ENCODE measurements around the gene GLYATL3.

GLYATL3 gene

DNA sequence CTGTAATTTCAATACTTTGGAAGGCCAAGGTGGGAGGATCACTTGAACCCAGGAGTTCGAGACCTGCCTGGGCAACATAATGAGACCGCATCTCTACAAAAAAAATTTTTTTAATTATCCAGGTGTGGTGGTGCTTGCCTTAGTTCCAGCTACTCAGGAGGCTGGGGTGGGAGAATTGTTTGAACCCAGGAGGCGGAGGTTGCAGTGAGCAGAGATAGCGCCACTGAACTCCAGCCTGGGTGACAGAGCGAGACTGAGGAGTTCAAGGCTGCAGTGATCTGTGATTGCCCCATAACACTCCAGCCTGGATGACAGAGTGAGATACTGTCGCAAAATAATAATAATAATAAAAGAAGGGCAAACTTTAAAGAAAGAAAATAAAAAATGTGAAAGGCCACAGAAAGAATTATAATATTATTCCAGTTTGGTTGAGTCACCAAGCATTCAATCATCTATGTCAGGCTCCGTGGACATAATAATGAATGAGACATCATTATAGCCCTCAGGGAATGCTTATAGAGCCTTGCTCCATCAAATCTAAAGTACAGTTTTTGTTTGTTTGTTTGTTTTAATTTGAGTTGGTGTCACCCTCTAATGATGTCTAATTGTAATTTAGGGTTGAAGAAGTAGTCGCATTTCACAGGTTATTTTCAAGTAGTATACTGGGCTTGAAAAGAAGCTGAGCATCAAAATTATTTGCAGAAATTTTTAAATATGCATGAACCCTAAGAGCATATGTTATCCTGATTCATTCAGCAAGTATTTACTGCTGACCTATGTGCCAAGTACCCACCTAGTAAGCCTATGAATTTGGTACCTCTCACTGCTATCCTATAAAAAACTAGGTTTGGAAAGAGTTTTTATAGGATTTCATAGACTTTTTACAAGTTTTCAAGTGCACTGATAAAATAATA is 15.1 kb downstream of the GLYATL3 start:
- DNase-seq (ENCODE audit: low read depth, low spot score) = no peak

DNA sequence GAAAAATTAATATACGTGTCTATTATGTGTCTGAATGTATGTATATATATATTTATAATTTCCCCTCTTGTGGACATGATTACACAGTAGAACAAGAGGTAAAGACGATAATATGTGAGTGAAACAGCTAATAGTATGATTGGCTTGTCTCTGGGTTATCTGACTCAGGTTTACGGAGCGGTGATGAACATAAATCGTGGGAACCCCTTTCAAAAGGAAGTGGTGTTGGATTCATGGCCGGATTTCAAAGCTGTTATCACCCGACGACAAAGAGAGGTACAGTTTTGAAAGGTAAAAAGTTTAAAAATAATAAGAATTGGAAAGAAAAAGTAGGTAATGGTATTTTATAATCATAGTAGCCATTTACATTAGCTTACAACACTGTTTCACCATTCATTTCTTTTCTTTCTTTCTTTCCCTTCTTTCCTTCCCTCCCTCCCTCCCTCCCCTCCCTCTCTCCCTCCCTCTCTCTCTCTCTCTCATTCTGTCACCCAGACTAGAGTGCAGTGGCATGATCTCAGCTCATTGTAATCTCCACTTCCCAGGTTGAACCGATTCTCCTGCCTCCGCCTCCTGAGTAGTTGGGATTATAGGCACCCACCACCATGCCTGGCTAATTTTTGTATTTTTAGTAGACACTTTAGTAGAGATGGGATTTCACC is 15.9 kb downstream of the GLYATL3 start:
- DNase-seq (ENCODE audit: low read depth, low spot score) = no peak

DNA sequence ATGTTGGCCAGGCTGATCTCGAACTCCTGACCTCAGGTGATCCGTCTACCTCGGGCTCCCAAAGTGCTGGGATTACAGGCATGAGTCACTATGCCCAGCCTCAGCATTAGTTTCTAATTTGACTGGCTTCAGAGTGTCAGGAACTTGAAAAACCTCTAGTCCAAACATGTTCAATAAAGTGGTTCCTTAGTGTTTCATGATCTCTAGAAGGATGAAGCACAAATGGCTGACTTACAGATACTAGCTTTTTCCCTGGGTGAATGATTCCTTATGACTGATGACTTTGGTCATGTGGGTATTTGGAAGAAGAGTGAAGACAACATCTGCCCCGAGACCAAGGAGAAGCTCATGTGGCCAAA is 16.4 kb downstream of the GLYATL3 start:
- no peak for DNase-seq (ENCODE audit: low read depth, low spot score)

DNA sequence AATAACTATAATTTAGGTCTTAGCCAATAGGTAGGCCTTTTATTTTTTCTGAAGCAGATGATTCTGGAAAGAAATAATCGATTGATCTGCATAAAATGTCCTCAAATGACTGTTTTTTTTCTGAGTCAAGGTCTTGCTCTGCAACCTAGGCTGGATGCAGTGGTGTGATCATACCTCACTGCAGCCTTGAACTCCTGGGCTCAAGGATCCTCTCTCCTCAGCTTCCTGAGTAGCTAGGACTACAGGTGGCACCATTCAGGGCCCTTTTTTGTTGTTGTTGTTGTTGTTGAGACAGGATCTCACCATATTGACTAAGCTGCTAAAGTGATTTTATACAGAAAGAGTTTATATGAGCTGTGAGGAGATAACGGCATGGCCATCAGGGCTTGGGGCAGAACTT is 18.2 kb downstream of the GLYATL3 start:
- no peak for DNase-seq (ENCODE audit: low read depth, low spot score)

DNA sequence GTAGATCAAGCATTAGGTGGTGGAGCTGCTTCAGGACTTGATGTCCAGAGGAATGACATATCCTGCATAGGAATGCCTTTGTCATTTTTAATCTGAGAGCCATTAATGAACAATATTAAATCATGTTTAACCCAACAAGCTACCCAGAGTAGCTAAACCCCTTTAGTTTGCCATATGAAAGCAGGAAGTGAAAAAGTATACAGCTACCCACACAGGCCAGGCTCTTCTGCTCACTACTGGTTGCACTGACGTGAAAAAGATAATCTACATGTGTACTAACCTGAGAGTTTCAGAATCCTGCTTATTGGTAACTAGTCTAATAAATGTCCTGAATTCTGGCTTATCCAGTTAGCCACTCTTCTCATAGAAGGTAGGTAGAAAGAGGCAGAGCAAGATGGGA is 19.9 kb downstream of the GLYATL3 start:
- no peak for DNase-seq (ENCODE audit: low read depth, low spot score)

DNA sequence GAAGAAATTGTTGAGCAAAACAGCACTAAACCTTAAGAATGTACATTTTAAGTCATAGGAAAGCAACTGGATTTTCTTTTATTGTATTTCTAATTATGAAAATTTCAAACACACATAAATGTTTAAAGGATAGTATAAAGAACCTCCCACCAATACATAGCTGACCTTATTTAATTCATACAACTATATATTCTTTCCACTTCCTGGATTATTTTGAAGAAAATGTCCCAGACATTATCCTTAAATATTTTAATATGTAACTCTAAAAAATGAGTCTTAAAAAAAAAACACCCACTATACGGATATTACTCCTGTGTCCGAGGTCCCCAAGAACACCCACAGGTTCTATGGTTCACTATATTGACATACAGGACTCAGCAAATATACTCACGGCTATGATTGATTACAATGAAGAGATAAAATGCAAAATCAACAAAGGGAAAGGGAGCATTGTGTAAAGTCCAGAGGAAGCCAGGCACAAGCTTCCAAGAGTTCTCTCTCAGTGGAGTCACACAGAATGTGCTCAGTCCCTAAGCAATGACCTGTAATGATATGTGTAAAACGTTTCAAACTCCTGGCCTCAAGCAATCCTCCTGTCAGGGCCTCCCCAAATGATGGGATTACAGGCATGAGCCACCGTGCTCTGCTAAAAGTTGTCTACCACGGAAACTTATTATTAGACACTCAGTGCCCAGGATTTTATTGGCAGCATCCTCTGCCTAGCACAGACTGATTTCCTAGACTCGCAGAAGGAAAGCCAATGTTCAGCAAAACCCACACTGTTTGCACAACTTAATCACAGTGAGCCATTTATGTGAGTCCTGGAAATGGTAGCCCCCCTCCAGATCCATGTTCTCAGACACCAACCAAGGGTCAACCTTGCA is 23.2 kb downstream of the GLYATL3 start:
- no peak for DNase-seq (ENCODE audit: low read depth, low spot score)

DNA sequence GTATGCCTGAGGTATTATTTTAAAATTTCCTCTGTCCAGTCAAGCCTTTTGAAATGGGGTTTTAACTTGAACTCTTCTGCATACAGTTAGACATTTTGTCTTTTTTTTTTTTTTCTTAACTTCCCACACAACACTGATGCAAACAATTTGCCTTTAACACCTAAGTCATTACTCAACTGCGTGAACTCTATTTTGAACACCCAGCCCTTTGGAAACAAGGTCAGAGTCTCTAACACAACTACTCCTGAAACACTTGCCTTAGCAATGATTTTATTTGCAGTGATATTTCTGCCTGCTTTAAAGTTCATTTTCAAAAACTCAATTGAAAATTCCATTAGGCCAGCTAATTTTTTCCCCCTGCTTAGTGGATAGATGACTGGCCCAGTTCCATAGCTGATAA is 24.2 kb downstream of the GLYATL3 start:
- no peak for DNase-seq (ENCODE audit: low read depth, low spot score)

DNA sequence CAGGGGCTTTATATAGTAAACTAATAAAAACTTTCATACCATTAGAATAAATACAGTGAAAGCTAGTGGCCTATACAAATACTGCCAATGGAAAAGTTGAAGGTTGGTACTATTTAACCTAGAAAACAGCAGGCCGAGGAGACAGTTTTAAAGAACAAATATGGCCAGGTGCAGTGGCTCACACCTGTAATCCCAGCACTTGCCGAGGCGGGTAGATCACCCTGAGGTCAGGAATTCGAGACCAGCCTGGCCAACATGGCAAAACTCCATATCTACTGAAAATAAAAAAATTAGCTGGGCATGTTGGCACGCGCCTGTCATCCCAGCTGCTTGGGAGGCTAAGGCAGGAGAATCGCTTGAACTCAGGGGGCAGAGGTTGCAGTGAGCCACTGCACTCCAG is 24.8 kb downstream of the GLYATL3 start:
- no peak for DNase-seq (ENCODE audit: low read depth, low spot score)

DNA sequence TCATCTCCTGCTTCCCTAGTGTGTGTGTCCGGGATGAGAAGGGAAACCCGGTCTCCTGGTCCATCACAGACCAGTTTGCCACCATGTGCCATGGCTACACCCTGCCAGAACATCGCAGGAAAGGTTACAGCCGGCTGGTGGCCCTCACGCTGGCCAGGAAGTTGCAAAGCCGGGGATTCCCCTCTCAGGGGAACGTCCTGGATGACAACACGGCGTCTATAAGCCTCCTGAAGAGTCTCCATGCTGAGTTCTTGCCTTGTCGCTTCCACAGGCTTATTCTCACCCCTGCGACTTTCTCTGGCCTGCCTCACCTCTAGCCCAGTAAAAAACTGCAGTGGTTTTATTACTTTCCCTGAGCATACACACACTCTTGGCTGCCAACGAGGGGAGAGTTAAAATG is 26.9 kb downstream of the GLYATL3 start:
- no peak for DNase-seq (ENCODE audit: low read depth, low spot score)

DNA sequence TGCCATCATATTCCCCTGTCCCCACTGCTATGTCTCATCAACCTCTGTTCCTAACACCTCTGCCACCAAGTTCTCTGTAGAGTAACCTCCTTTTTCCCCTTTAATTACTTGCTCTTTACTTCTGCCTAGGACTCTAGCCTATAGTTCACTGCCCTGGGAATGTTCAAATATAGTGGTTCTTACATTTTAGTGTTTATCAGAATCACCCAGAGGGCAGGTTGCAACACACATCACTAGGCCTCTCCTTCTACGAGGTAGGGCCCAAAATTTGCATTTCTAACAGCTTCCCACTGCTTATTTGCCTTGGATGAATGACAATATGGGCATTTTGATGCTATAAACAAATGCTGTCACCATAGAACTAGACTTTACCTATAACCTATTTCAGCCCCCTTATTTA is 27.6 kb downstream of the GLYATL3 start:
- no peak for DNase-seq (ENCODE audit: low read depth, low spot score)

DNA sequence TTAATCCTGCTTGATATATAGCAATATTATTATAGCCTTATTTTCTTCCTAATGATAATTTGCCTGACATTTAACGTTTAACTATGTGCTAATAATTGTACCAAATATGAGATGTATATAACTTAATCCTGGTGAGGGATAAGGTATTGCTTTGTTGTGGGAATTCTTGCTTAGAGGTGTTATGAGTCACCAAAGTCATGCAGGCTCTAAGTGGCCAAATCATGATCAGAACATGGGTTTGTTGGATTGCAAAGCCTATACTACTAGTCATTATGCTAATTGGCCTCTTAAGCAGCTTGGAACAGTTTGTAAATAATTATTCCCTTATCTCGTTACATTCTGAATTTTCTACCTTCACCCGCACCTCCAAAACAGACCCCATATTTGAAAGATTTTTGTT is 28.8 kb downstream of the GLYATL3 start:
- no peak for DNase-seq (ENCODE audit: low read depth, low spot score)

DNA sequence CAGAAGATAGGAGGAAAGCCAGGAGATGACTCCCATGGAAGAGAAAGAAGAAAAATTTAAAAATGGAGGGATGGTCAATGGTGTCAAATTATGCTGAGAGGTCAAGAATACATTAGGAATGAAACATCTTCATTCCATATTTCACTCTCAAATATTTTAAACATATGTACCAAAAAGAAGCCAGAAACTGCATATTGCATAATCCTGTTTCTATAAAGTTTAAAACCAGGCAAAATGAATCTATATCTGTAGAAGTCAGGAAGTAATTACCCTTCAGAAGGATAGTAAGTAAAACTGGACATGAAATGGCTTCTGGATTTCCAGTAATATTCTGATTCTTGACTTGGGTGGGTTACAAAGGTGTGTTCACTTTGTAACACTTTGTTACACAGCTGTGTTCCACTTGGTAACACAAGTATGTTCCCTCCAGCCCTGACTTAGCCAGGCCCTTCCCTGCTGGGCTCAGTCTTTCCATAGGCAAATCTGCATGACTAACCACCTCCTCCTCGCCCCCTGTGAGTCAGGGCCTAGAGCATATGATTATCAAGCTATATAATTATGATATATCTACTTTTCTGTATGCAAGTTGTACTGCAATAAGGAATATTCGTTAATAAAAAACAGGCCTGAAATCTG is 30.5 kb downstream of the GLYATL3 start:
- no peak for DNase-seq (ENCODE audit: low read depth, low spot score)

DNA sequence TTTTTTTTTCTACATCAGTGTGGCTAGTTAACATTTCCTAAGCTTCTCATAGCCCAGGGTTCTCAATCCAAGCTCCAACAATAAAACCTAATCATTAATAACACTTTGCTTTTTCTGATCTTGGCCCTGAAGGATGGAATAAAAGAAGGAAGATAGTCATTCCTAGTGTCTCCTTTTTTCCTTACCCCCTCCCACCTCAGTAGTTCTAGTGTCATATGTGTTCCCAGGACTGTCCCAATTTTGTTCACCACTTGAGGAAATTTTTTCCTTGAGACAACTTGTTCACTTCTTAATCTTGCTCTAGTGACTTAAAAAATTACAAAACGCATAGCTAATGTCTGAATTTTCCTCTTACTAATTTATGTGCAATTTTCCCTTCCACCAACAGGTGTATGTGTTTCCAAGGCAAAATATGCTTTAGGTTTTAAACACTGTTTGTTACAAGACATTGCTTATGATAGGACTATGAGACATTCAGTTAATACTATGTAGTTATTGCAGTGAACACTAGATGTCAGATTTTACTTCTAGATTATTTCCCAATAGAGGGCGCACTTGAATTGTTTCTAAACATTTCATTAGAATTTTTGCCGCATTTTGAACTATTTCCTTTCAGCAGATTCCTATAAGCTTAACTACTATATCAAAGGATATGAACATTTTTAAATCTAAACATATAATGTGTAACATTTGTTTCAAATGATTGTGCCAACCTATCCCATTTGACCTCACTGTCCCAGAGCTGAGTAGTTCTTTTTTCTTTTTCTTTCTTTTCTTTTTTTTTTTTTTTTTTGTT is 32.2 kb downstream of the GLYATL3 start:
- no peak for DNase-seq (ENCODE audit: low read depth, low spot score)

DNA sequence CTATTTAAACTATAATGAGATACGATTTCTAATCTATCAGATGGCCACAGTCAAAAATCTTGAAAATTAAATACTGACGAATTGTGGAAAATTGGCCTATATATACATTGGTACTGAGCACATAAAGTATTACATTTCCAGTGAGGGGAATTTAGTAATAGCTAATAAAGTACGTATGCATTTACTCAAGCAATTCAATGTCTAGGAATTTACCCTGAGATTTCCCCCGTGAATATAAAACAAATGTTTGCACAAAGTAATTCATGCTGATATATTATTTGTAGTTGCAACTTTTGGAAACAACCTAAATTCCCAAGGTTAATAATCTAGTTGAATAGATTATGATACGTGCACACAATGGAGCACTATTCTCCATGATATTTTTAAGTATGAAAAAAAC is 36.1 kb downstream of the GLYATL3 start:
- DNase-seq (ENCODE audit: low read depth, low spot score) = no peak

DNA sequence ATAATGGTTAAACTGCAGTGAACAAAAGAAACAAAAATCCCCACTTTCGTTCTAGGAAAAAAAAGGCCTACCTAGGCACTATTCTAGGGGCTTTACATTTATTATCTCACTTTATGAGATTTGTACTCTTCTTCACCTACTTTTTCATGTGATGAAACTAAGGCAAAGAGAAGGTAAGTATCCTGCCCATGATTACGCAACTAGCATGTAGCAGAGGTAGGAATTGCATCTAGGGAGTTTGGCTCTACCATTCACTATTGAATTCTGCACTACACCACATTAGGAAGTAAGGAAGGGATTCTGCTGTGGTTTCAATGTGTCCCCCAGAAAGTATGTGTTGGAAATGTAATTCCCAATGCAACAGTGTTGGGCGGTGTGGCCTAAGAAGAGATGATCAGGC is 39.4 kb downstream of the GLYATL3 start:
- DNase-seq (ENCODE audit: low read depth, low spot score) = no peak

DNA sequence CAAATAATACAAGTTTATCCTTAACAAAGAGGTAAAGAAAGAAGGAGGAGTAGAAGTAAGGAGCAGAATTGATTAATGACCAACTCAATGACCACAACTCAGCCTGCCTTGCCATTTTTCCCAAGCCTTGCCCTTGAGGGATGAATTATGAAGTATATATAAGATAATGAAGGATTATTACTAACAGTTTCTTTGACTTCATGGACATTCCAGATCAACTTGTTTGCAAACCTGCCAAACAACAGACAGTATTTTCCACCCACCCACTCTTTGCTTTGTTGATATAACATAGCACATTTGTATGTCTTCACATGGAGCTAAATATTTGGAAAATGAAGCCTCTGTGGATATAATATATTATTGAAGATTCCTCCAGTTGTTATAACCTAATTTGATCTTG is 40.9 kb downstream of the GLYATL3 start:
- no peak for DNase-seq (ENCODE audit: low read depth, low spot score)

DNA sequence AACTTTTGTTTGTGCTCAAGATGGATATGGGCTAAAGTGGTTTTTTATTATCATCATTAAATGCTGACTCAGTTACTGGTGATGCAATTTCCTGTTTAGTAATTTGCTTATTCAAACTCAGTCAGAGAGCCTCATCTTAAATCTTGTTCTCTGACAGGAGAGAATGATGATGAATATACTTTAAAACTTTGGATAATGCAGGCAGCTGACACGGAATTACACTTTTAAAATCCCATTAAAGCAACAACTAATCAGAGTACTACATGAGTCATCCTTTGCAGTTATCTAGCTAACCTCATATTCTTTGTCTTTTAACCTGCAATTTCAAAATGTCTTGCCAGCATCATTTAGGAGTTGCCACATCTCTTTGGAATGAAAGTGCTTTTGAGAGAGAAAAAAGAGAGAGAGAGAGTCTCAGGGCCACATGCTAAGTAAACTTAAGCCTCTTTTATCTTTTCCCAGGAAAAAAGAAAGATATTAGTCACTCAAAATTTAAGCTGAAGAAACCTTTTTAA is 41.5 kb downstream of the GLYATL3 start:
- DNase-seq (ENCODE audit: low read depth, low spot score) = no peak

DNA sequence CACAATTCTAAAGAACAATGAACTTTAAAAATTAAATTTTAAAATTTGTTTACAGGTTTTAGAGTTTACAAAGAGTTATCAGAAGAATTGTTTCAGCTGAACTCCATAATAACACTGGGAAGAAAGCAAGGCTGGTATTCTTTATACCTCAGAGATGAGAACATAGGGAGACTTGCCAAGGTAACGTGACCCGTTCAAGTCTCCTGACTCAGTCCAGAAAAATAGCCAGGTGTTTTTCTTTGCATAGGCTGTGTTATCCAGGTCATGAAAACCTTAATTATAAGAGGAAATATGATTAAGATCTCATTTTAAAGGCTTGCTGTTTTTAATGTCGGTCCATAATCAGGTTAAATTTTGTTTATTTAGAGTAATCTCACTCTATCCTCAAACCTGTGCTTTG is 42.2 kb downstream of the GLYATL3 start:
- DNase-seq (ENCODE audit: low read depth, low spot score) = no peak

DNA sequence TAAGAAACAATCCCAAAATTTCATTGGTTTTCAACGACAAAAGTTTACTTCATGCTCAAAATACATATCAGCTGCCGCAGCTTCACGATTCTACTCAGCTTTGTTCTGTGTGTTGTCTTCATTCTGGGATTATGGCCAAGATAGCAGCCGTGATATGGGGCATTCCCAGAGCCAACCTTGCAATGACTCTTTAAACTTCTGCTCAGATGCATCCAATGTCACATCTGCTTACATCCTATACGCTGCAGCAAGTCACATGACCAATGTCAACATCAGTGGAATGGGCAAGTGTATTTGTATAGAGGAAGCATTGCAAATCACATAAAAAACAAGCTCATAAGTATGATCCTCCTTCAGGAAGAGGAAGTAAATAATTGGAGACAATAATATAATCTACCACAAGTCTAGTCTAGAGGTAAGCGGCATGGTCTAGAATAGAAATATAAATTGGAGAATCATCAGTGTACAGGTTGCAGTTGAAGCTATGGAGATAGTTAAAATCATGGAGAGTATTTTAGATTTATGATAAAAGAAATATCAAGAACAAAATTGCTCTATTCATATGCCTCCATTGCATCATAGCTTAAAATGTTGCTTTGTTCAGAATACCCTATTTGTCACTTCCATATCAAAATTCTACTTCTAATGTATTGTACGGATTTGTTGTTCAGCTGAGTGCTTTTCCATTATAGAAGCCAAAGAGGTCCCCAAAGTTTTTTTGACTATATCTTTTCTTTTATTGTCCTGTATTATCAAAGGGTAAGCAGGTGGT is 43.5 kb downstream of the GLYATL3 start:
- DNase-seq (ENCODE audit: low read depth, low spot score) = no peak

DNA sequence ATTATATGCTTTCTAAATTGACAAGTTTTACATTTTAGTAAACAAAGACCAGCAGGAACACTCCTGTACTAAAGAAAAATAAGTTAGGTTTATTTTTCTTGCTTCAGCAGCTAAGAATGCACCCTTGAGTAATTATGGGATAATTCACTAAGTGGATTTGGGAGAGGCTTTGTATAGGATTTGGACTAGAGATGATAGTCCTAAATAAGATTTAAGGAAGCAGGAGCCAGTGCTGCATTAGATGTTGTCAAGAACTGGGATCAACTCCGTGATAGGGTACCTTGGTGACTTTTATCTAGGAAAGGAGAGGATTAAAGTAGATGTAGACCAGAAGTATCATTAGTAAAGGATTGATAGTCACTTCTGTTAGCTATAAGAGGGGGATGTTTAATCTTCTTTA is 46.6 kb downstream of the GLYATL3 start:
- DNase-seq (ENCODE audit: low read depth, low spot score) = no peak
